NCI-H524 treated with DMSO at 0.1 percent for 48 hours (cell line): ENCODE measurements around the gene ZNF544.
"Not testable (repeated sequence)": the region's sequence is repeated elsewhere in the genome, so short reads cannot be mapped to it uniquely, and the experiment has no call there.

Experiments
- DNase-seq: peaks from one replicate; lab custom pipeline; 2025; lab: John Stamatoyannopoulos, UW

ZNF544 gene

DNA sequence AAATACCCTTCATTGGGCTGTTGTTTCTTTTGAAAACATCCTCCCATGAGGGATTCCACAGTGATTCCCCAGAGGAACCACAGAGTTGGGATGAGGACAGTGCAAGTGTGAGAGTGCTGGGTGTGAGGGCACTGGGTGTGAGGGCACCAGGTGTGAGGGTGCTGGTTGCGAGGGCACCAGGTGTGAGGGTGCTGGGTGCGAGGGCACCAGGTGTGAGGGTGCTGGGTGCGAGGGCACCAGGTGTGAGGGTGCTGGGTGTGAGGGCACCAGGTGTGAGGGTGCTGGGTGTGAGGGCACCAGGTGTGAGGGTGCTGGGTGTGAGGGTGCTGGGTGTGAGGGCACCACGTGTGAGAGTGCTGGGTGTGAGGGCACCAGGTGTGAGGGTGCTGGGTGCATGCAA lies 29.5 kb downstream of the ZNF544 start:
- not testable (repeated sequence) for DNase-seq

DNA sequence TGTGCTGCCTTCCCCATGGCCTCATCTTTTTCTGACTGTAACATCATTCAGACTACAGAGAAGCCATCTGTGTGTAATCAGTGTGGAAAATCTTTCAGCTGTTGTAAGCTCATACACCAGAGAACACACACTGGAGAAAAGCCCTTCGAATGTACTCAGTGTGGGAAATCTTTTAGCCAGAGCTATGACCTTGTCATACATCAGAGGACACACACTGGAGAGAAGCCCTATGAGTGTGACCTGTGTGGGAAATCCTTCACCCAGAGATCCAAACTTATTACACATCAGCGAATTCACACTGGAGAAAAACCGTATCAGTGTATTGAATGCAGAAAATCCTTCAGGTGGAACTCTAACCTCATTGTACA lies 32.9 kb downstream of the ZNF544 start:
- no peak for DNase-seq

DNA sequence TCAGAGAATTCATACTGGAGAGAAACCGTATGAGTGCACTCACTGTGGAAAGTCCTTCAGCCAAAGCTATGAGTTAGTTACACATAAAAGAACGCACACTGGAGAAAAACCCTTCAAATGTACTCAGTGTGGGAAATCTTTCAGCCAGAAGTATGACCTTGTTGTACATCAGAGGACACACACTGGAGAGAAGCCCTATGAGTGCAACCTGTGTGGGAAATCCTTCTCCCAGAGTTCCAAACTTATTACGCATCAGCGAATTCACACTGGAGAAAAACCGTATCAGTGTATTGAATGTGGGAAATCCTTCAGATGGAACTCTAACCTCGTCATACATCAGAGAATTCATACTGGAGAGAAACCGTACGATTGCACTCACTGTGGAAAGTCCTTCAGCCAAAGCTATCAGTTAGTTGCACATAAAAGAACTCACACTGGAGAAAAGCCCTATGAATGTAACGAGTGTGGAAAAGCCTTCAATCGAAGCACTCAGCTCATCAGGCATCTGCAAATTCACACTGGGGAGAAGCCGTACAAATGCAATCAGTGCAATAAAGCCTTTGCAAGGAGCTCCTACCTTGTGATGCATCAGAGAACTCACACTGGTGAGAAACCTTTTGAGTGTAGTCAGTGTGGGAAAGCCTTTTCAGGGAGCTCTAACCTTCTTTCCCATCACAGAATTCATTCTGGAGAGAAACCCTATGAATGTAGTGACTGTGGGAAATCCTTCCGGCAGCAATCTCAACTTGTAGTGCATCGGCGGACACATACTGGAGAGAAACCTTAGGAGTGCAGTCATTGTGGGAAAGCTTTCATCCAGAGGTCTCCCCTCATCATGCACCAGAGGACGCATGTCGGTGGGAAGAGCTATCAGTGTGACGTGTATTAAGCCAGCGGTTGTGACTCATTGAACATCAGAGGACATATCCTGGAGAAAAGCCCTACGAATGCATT lies 33.5 kb downstream of the ZNF544 start:
- DNase-seq, result no peak

GRCh38 chr19:58262922-58263296 lies 34.2 kb downstream of the ZNF544 start:
- DNase-seq, result no peak

DNA sequence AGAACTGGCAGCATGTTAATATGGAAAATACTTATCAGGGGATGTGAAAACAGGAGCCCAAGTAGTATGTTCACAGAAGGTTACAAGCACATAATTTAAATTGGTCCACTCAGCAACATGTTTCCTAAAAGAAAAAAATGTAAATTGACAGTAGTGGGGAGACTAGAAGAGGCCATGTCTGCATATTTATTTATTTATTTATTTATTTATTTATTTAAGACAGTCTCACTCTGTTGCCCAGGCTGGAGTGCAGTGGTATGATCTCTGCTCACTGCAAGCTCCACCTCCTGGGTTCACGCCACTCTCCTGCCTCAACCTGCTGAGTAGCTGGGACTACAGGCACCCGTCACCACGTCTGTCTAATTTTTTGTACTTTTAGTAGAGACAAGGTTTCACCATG lies 36.4 kb downstream of the ZNF544 start:
- no peak for DNase-seq

- DNase-seq, result no peak
Measured at GRCh38 chr19:58268344-58268743, 39.6 kb downstream of the ZNF544 start.

DNA sequence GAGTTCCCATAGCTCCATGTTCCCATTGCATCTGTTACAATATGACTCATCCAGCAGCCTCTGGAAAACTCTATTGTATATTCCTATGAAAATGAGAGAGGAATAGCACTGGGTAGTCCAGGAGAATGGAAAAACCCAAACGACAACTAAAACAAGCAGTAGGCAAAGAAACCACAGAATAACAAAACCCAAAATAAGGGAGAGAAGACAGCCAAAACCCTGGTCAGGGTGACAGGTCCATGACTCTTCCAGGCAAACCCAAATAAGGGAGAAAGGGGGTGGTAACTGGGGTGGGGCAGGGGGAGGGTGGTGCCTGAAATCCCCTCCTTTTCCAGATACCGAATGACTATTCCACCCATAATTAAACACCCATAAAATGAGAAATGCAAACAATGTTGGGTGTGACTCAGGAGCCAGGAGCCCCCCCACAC lies 46.1 kb downstream of the ZNF544 start:
- no peak for DNase-seq

- DNase-seq, result no peak
Measured at GRCh38 chr19:58275564-58275963, 46.9 kb downstream of the ZNF544 start.

GRCh38 chr19:58277197-58277596 lies 48.5 kb downstream of the ZNF544 start:
- no peak for DNase-seq

GRCh38 chr19:58277748-58278540 lies 49.2 kb downstream of the ZNF544 start:
- DNase-seq, result no peak

GRCh38 chr19:58278541-58279041 lies 49.9 kb downstream of the ZNF544 start, which contains the start of gene ZNF8:
Gene ZNF8, plus strand, starts transcription at chr19:58278955. Its CDS starts 127 bp downstream, at chr19:58279082.
- DNase-seq, result peak; percentile 92

GRCh38 chr19:58279042-58279924 lies 50.6 kb downstream of the ZNF544 start:
- no peak for DNase-seq

GRCh38 chr19:58279925-58280316 lies 51.2 kb downstream of the ZNF544 start:
- no peak for DNase-seq

DNA sequence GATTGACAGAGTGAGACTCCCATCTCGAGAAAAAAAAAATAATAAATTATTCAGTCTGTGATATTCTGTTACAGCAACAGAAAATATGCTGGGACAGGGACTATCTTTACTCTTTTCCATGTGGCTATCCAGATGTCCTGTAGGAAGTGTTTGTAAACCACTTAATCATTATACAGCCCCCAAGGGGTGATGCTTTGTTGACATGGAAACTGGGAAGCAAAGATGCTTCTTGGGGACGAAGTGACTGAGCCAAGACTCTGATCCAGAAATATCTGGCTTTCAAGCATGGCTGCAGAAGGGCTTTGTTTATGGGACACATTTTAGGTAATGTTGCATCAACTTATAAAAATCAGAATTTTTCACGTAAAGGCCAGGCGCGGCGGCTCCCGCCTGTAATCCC lies 55.5 kb downstream of the ZNF544 start:
- DNase-seq, result no peak

GRCh38 chr19:58291943-58292342 lies 63.2 kb downstream of the ZNF544 start:
- no peak for DNase-seq

DNA sequence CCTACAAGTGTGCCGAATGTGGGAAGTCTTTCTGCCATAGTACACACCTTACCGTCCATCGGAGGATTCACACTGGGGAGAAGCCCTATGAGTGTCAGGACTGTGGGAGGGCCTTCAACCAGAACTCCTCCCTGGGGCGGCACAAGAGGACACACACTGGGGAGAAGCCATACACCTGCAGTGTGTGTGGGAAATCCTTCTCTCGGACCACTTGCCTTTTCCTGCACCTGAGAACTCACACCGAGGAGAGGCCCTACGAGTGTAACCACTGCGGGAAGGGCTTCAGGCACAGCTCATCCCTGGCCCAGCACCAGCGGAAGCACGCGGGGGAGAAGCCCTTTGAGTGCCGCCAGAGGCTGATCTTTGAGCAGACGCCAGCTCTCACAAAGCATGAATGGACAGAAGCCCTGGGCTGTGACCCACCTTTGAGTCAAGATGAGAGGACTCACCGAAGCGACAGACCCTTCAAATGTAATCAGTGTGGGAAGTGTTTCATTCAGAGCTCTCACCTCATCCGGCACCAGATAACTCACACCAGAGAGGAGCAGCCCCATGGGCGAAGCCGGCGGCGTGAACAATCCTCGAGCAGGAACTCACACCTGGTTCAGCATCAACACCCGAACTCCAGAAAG lies 66.1 kb downstream of the ZNF544 start:
- DNase-seq, result no peak

- no peak for DNase-seq
Measured at GRCh38 chr19:58296104-58296503, 67.4 kb downstream of the ZNF544 start.

- no peak for DNase-seq
Measured at GRCh38 chr19:58300620-58301019, 71.9 kb downstream of the ZNF544 start.

DNA sequence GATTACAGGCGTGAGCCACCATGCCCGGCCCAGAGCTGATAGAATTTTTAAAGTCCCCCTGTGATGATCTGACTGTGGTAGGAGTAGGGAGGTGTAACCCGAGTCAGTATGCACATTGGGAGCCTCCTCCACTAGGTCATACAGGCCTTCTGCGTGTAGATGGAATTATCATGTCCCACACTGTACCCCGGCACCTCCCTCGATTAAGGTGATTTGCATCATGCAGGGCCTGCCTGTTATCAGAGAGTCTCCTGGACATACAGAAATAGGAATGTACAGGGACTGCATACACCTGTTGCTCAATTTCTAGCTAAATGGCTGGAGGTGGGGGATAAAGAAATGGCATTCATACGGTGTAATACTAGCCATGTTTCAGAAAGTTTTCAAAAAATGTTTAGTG lies 75.5 kb downstream of the ZNF544 start:
- DNase-seq, result no peak

- DNase-seq, result no peak
Measured at GRCh38 chr19:58304748-58305064, 76.0 kb downstream of the ZNF544 start.
